Osteoblast (primary cell): Measurements from ENCODE around the gene ANXA2. TPM values are rescaled to one million over a fixed set of nuclear protein-coding genes. Genes with fewer than 3 reads are reported as not detected.
A peak's percentile ranks its signal among the peaks of the same experiment; 100 is the strongest.
"Not testable (repeated sequence)": the region's sequence is repeated elsewhere in the genome, so short reads cannot be mapped to it uniquely, and the experiment has no call there.

ENCODE experiments used
- DNase-seq: peaks from one replicate; pipeline ENCODE4 v3.0.0; 2011; ENCODE audit warnings: low spot score, mixed read lengths; ENCODE audit not compliant: insufficient read length; ENCODE audit errors: missing footprints
- H2AFZ ChIP-seq: 2 replicates; pipeline ENCODE4 v1.6.0; 2011; ENCODE audit warnings: mild to moderate bottlenecking, low read length
- H3K27ac ChIP-seq: 2 replicates; pipeline ENCODE4 v1.5.1; 2011; ENCODE audit warnings: mild to moderate bottlenecking, low read depth, low read length, moderate library complexity
- H3K27me3 ChIP-seq: 2 replicates; pipeline ENCODE4 v1.6.0; 2012; ENCODE audit warnings: mild to moderate bottlenecking, control low read depth, inconsistent platforms, low read length, moderate library complexity; ENCODE audit not compliant: insufficient read depth
- H3K36me3 ChIP-seq: 2 replicates; pipeline ENCODE4 v1.5.1; 2011; ENCODE audit warnings: mild to moderate bottlenecking, low read length, control low read depth, moderate library complexity; ENCODE audit not compliant: insufficient read depth
- H3K4me1 ChIP-seq: 2 replicates; pipeline ENCODE4 v1.5.1; 2011; ENCODE audit warnings: mild to moderate bottlenecking, low read length, control low read depth, moderate library complexity; ENCODE audit not compliant: insufficient read depth
- H3K4me2 ChIP-seq: 2 replicates; pipeline ENCODE4 v1.6.0; 2011; ENCODE audit warnings: mild to moderate bottlenecking, low read length; ENCODE audit not compliant: insufficient read depth
- H3K4me3 ChIP-seq: fragments of 200-600 bp; sonication (generic); 3 replicates; pipeline ENCODE4 v1.5.1; 2012; ENCODE audit warnings: mild to moderate bottlenecking, low read length, inconsistent platforms; ENCODE audit not compliant: insufficient read depth
- H3K79me2 ChIP-seq: 2 replicates; pipeline ENCODE4 v1.6.0; 2012; ENCODE audit warnings: mild to moderate bottlenecking, low read length, control low read depth, inconsistent platforms; ENCODE audit not compliant: insufficient read depth
- H3K9me3 ChIP-seq: 2 replicates; pipeline ENCODE4 v1.5.1; 2011; ENCODE audit warnings: low read depth, low read length, control low read depth
- H4K20me1 ChIP-seq: 2 replicates; pipeline ENCODE4 v1.6.0; 2012; ENCODE audit warnings: mild to moderate bottlenecking, low read length, control low read depth; ENCODE audit not compliant: insufficient read depth
- CTCF ChIP-seq: IDR thresholded peaks from 2 replicates; pipeline ENCODE4 v1.5.1; 2011; ENCODE audit warnings: mild to moderate bottlenecking, low read depth, low read length, moderate library complexity; ENCODE audit errors: extremely low read depth
- total RNA-seq: library from RNA; depleted of rRNA; stranded (reverse); fragments of >200 nt; gene quantifications from 2 replicates; pipeline ENCODE4 v1.2.3, GENCODE V29; 2012

The ANXA2 gene
- total RNA-seq, 1 donor = 3,042 TPM

DNA sequence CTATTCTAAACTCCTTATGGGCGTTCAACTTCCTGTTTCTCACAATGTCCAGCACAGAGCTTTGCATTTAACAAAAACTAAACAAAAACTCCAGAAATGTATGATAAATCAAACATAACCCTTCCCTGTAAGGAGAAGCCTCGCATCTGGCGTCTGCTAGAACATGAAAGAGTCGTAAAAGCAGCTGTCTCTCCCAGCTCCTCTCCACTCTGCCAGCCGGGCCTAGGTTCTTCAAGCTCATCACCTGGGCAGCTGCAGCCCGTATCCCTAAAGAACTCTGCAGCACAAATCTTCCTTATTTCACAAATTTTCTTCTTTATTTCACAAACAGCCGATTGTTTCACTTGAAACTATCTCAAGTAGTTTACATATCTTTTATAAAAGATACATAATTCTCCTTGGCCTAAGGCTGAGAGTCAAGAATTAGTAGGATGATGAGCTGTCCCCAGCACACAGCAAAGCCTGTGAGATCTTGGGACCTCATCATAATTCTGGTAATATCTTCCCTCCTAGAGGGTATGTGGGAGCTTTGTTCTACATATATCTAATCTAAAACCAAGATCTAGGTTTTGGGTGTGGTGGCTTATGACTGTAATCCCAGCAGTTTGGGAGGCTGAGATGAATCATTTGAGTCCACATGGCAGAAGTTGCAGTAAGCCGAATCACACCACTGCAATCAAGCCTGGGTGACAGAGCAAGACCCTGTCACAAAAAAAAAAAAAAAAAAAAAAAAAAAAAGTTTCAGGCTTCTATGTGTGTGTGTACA, 35.3 kb downstream of the ANXA2 start:
- DNase-seq = peak; percentile 86
- H3K9me3 ChIP-seq = no peaks in the 10 kb centered on the region
- no peaks in the 10 kb centered on the region for H3K27me3 ChIP-seq
- peaks cover 52% of the 10 kb centered on the region for H4K20me1 ChIP-seq
- H3K27ac ChIP-seq = peak overlapping the region; percentile 90
- peaks cover 66% of the 10 kb centered on the region for H3K4me1 ChIP-seq
- no peak overlapping the region for H2AFZ ChIP-seq
- H3K4me2 ChIP-seq = peak overlapping the region; percentile 1
- no peak for TF ChIP-seq CTCF
- peaks cover 68% of the 10 kb centered on the region for H3K79me2 ChIP-seq
- peaks cover 80% of the 10 kb centered on the region for H3K36me3 ChIP-seq
- no peak overlapping the region for H3K4me3 ChIP-seq

- peak; percentile 55 for DNase-seq
- Histone ChIP-seq H3K79me2 (peaks cover 86% of the 10 kb centered on the region), H4K20me1 (peaks cover 67% of the 10 kb centered on the region), H3K36me3 (peaks cover 100% of the 10 kb centered on the region), H3K27ac (peak overlapping the region; percentile 81), H3K4me1 (peaks cover 59% of the 10 kb centered on the region)
- not testable (repeated sequence) for H3K9me3 ChIP-seq, H2AFZ ChIP-seq, H3K27me3 ChIP-seq, H3K4me2 ChIP-seq, H3K4me3 ChIP-seq
- TF ChIP-seq CTCF = peak; percentile 60
These were observed 38.0 kb downstream of the ANXA2 start for GRCh38 chr15:60359738-60360137.

DNA sequence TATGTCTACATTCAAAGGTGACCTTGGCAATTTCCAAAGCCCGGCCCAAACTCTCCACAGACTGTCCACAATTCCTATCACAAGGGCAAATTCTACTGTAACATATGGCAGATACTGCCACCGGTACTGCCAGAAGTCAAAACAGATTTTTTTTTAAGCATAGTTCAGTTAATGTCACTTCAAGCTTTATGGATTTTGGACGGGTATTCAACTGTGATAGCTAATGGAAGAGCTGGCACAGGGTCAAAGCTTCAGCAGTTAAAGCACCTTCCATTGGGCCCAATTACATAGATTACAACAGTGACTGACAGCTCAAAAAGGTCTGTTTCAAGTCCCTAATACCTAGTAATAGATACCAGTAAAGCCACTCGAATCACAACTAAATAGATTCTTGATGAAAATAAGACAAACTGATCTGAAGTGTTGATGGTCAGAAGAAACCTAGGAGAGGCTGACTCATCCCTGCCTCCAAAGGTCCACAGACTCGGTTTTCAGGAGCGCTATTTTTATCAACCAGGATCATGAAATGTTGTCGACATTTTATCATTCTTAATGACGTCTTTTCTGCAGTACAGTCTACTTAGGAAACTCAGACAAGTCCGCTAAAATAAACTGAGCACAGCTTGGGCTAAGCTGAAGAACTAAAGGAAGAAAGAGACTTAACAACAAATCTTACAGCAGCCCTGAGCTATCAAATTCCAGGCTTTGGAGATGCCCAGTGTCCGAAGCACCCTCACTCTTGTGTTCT, 38.7 kb downstream of the ANXA2 start:
- TF ChIP-seq CTCF = no peak
- Histone ChIP-seq H3K4me2 (no peak overlapping the region), H3K4me1 (peaks cover 52% of the 10 kb centered on the region), H4K20me1 (peaks cover 61% of the 10 kb centered on the region), H3K9me3 (no peaks in the 10 kb centered on the region), H3K27me3 (no peaks in the 10 kb centered on the region), H3K36me3 (peaks cover 100% of the 10 kb centered on the region), H3K4me3 (no peak overlapping the region), H3K79me2 (peaks cover 84% of the 10 kb centered on the region), H2AFZ (no peak overlapping the region), H3K27ac (peak overlapping the region; percentile 81)
- DNase-seq = peak; percentile 56

GRCh38 chr15:60356832-60357231, 41.0 kb downstream of the ANXA2 start:
- H3K4me1 ChIP-seq = peaks cover 32% of the 10 kb centered on the region
- peaks cover 76% of the 10 kb centered on the region for H3K79me2 ChIP-seq
- H3K9me3 ChIP-seq = no peaks in the 10 kb centered on the region
- H3K27ac ChIP-seq = no peak overlapping the region
- no peak overlapping the region for H3K4me3 ChIP-seq
- peaks cover 62% of the 10 kb centered on the region for H4K20me1 ChIP-seq
- no peak overlapping the region for H3K4me2 ChIP-seq
- no peak for TF ChIP-seq CTCF
- H2AFZ ChIP-seq = no peak overlapping the region
- H3K27me3 ChIP-seq = no peaks in the 10 kb centered on the region
- DNase-seq = no peak
- H3K36me3 ChIP-seq = peaks cover 100% of the 10 kb centered on the region
